Measurements from ENCODE around the gene GIPC3. TPM values are rescaled to one million over a fixed set of nuclear protein-coding genes. Genes with fewer than 3 reads are reported as not detected.

The GIPC3 gene
- total RNA-seq, 2 experiments from 2014 or later = 1.1 TPM

GRCh38 chr19:3634496-3635045, 49.3 kb downstream of the GIPC3 start:
- H3K27me3 ChIP-seq (ENCODE audit: control insufficient read depth in 1 of 2, insufficient read depth in 2 of 2, low read length in 2 of 2) = no peaks in the 10 kb centered on the region
- ATAC-seq (ENCODE audit: poor library complexity) (no peak), DNase-seq (no peak)
- intact Hi-C loops (cut with DNase I, micrococcal nuclease) = no loop called here
- no peak overlapping the region for H3K27ac ChIP-seq (ENCODE audit: low read depth in 1 of 2, low read length in 2 of 2)
- peaks cover 13% of the 10 kb centered on the region for H3K36me3 ChIP-seq (ENCODE audit: insufficient read depth, low read length)
- CTCF ChIA-PET = no interaction called here
- no peak for TF ChIP-seq CTCF (IDR thresholded peaks at IDR 0.05)
- peaks cover 13% of the 10 kb centered on the region for H3K36me3 Mint-ChIP-seq (ENCODE audit: low read depth)
- no peaks in the 10 kb centered on the region for H3K4me1 ChIP-seq (ENCODE audit: insufficient read depth, low read length)
- H3K9me3 ChIP-seq (ENCODE audit: control insufficient read depth in 1 of 2, insufficient read depth in 1 of 2, low read length in 2 of 2) = no peaks in the 10 kb centered on the region
- H3K9me3 Mint-ChIP-seq = no peaks in the 10 kb centered on the region
- H3K27me3 Mint-ChIP-seq = no peaks in the 10 kb centered on the region
- H3K4me1 Mint-ChIP-seq (ENCODE audit: low read depth) = no peaks in the 10 kb centered on the region
- no peak overlapping the region for H3K4me3 Mint-ChIP-seq
- H3K4me3 ChIP-seq (ENCODE audit: low read length) = no peak overlapping the region
- POLR2A ChIA-PET = no interaction called here
- H3K27ac Mint-ChIP-seq = no peak overlapping the region

GRCh38 chr19:3636506-3636905, 51.2 kb downstream of the GIPC3 start:
- no peak for ATAC-seq (ENCODE audit: poor library complexity)
- Mint-ChIP-seq H3K27ac (no peak overlapping the region), H3K4me3 (no peak overlapping the region), H3K27me3 (no peaks in the 10 kb centered on the region), H3K9me3 (no peaks in the 10 kb centered on the region), H3K36me3 (ENCODE audit: low read depth) (peaks cover 20% of the 10 kb centered on the region), H3K4me1 (ENCODE audit: low read depth) (no peaks in the 10 kb centered on the region)
- Histone ChIP-seq H3K36me3 (ENCODE audit: insufficient read depth, low read length) (peaks cover 14% of the 10 kb centered on the region), H3K4me1 (ENCODE audit: insufficient read depth, low read length) (no peaks in the 10 kb centered on the region), H3K9me3 (ENCODE audit: control insufficient read depth in 1 of 2, insufficient read depth in 1 of 2, low read length in 2 of 2) (no peaks in the 10 kb centered on the region), H3K4me3 (ENCODE audit: low read length) (no peak overlapping the region), H3K27me3 (ENCODE audit: control insufficient read depth in 1 of 2, insufficient read depth in 2 of 2, low read length in 2 of 2) (no peaks in the 10 kb centered on the region), H3K27ac (ENCODE audit: low read depth in 1 of 2, low read length in 2 of 2) (no peak overlapping the region)
- POLR2A ChIA-PET = no interaction called here
- CTCF ChIA-PET = no interaction called here
- no peak for TF ChIP-seq CTCF (IDR thresholded peaks at IDR 0.05)
- no peak for DNase-seq
- intact Hi-C loops (cut with DNase I, micrococcal nuclease) = no loop called here

- Histone ChIP-seq H3K36me3 (ENCODE audit: insufficient read depth, low read length) (peaks cover 14% of the 10 kb centered on the region), H3K27ac (ENCODE audit: low read depth in 1 of 2, low read length in 2 of 2) (no peak overlapping the region), H3K9me3 (ENCODE audit: control insufficient read depth in 1 of 2, insufficient read depth in 1 of 2, low read length in 2 of 2) (no peaks in the 10 kb centered on the region), H3K4me3 (ENCODE audit: low read length) (no peak overlapping the region), H3K27me3 (ENCODE audit: control insufficient read depth in 1 of 2, insufficient read depth in 2 of 2, low read length in 2 of 2) (no peaks in the 10 kb centered on the region), H3K4me1 (ENCODE audit: insufficient read depth, low read length) (no peaks in the 10 kb centered on the region)
- Mint-ChIP-seq H3K9me3 (no peaks in the 10 kb centered on the region), H3K36me3 (ENCODE audit: low read depth) (peaks cover 20% of the 10 kb centered on the region), H3K27ac (no peak overlapping the region), H3K4me1 (ENCODE audit: low read depth) (no peaks in the 10 kb centered on the region), H3K4me3 (no peak overlapping the region), H3K27me3 (no peaks in the 10 kb centered on the region)
- ChIA-PET POLR2A (no interaction called here), CTCF (no interaction called here)
- ATAC-seq (ENCODE audit: poor library complexity) = no peak
- DNase-seq = no peak
- TF ChIP-seq CTCF (IDR thresholded peaks at IDR 0.05) = no peak
- intact Hi-C loops (cut with DNase I, micrococcal nuclease) = no loop called here
Measured at GRCh38 chr19:3636962-3637361, 51.7 kb downstream of the GIPC3 start.

All from CD4-positive, alpha-beta T cell (primary cell).